ENCODE results near the gene TM4SF5. TPM values are rescaled to one million over a fixed set of nuclear protein-coding genes. Genes with fewer than 3 reads are reported as not detected.

Gene TM4SF5
- total RNA-seq (2022; extraction: Qiagen RNA extraction): 0.34 to 1.2 TPM (median 0.66 TPM) in 5 replicates

GRCh38 chr17:4771519-4772234, at the start of gene TM4SF5:
Gene TM4SF5 (plus strand): TSS chr17:4771886. CDS start chr17:4771923, 37 bp downstream.

GRCh38 chr17:4739122-4740024, 32.3 kb upstream of the TM4SF5 start, which contains the start of the genes CXCL16 and ZMYND15:
Gene CXCL16 (minus strand): TSS chr17:4739928. CDS start chr17:4739339, 589 bp downstream.
Gene ZMYND15 (plus strand): TSS chr17:4739833. CDS start chr17:4740549, 716 bp downstream.

GRCh38 chr17:4786106-4786511, 14.4 kb downstream of the TM4SF5 start, which contains the start of gene VMO1:
Gene VMO1 (minus strand): TSS chr17:4786364. CDS start chr17:4786352, 12 bp downstream.

GRCh38 chr17:4788807-4789700, 17.4 kb downstream of the TM4SF5 start, which contains the start of gene GLTPD2:
Gene GLTPD2 (plus strand): TSS chr17:4788964. CDS start chr17:4789012, 48 bp downstream.

GRCh38 chr17:4802228-4802627, 30.5 kb downstream of the TM4SF5 start, which contains the start of gene C17orf114:
Gene C17orf114 (minus strand): TSS chr17:4802328.

GRCh38 chr17:4806777-4807604, 35.3 kb downstream of the TM4SF5 start, which contains the start of gene PLD2:
Gene PLD2 (plus strand): TSS chr17:4807152. CDS start chr17:4807773, 621 bp downstream.

Other genes starting within 250 kb of the TM4SF5 start
- gene MYBBP1A, start 216.5 kb upstream of the TM4SF5 start, total RNA-seq (2022; extraction: Qiagen RNA extraction): 72.5 to 112 TPM (median 108 TPM) in 5 replicates
- gene GGT6, start 211.3 kb upstream of the TM4SF5 start, total RNA-seq (2022; extraction: Qiagen RNA extraction): not detected in 5 replicates
- gene SMTNL2, start 187.4 kb upstream of the TM4SF5 start, total RNA-seq (2022; extraction: Qiagen RNA extraction): 0.23 to 0.89 TPM (median 0.28 TPM) in 5 replicates
- 0.07 to 0.24 TPM (median 0.15 TPM) in 5 replicates for gene ALOX15, start 130.2 kb upstream of the TM4SF5 start, total RNA-seq (2022; extraction: Qiagen RNA extraction)
- gene PELP1, start 67.7 kb upstream of the TM4SF5 start, total RNA-seq (2022; extraction: Qiagen RNA extraction): 53.4 to 77.7 TPM (median 76.7 TPM) in 5 replicates
- 46.9 to 68.9 TPM (median 57.2 TPM) in 5 replicates for gene ARRB2, start 61.3 kb upstream of the TM4SF5 start, total RNA-seq (2022; extraction: Qiagen RNA extraction)
- gene MED11, start 40.5 kb upstream of the TM4SF5 start, total RNA-seq (2022; extraction: Qiagen RNA extraction): 36.7 to 41.6 TPM (median 39.5 TPM) in 5 replicates
- gene ZMYND15, start 32.1 kb upstream of the TM4SF5 start, total RNA-seq (2022; extraction: Qiagen RNA extraction): 0.32 to 0.52 TPM (median 0.40 TPM) in 5 replicates
- 13.7 to 21.8 TPM (median 21.1 TPM) in 5 replicates for gene CXCL16, start 32.0 kb upstream of the TM4SF5 start, total RNA-seq (2022; extraction: Qiagen RNA extraction)
- 0.81 to 1.2 TPM (median 1.0 TPM) in 5 replicates for gene VMO1, start 14.5 kb downstream of the TM4SF5 start, total RNA-seq (2022; extraction: Qiagen RNA extraction)
- gene GLTPD2, start 17.1 kb downstream of the TM4SF5 start, total RNA-seq (2022; extraction: Qiagen RNA extraction): not detected in 5 replicates
- gene PSMB6, start 24.3 kb downstream of the TM4SF5 start, total RNA-seq (2022; extraction: Qiagen RNA extraction): 454 to 502 TPM (median 480 TPM) in 5 replicates
- gene PLD2, start 35.3 kb downstream of the TM4SF5 start, total RNA-seq (2022; extraction: Qiagen RNA extraction): 16.1 to 28.8 TPM (median 21.3 TPM) in 5 replicates
- gene MINK1, start 61.5 kb downstream of the TM4SF5 start, total RNA-seq (2022; extraction: Qiagen RNA extraction): 37.4 to 64.7 TPM (median 58.2 TPM) in 5 replicates
- 0.26 to 0.39 TPM (median 0.28 TPM) in 5 replicates for gene C17orf107, start 127.7 kb downstream of the TM4SF5 start, total RNA-seq (2022; extraction: Qiagen RNA extraction)
- 0.05 to 0.25 TPM (median 0.06 TPM) in 3 of 5 replicates, not detected in the others for gene CHRNE, start 131.2 kb downstream of the TM4SF5 start, total RNA-seq (2022; extraction: Qiagen RNA extraction)
- gene GP1BA, start 160.4 kb downstream of the TM4SF5 start, total RNA-seq (2022; extraction: Qiagen RNA extraction): not detected in 5 replicates
- gene SLC25A11, start 168.2 kb downstream of the TM4SF5 start, total RNA-seq (2022; extraction: Qiagen RNA extraction): 45.9 to 69.3 TPM (median 67.6 TPM) in 5 replicates
- gene RNF167, start 168.4 kb downstream of the TM4SF5 start, total RNA-seq (2022; extraction: Qiagen RNA extraction): 86.7 to 163 TPM (median 139 TPM) in 5 replicates
- 2,234 to 3,252 TPM (median 3,174 TPM) in 5 replicates for gene PFN1, start 176.6 kb downstream of the TM4SF5 start, total RNA-seq (2022; extraction: Qiagen RNA extraction)
- 39.2 to 50.6 TPM (median 42.0 TPM) in 5 replicates for gene ENO3, start 179.2 kb downstream of the TM4SF5 start, total RNA-seq (2022; extraction: Qiagen RNA extraction)
- 66.7 to 87.0 TPM (median 69.4 TPM) in 5 replicates for gene SPAG7, start 195.9 kb downstream of the TM4SF5 start, total RNA-seq (2022; extraction: Qiagen RNA extraction)
- gene CAMTA2, start 215.8 kb downstream of the TM4SF5 start, total RNA-seq (2022; extraction: Qiagen RNA extraction): 19.4 to 41.9 TPM (median 36.7 TPM) in 5 replicates
- gene INCA1, start 225.6 kb downstream of the TM4SF5 start, total RNA-seq (2022; extraction: Qiagen RNA extraction): 1.0 to 1.9 TPM (median 1.5 TPM) in 5 replicates
- gene KIF1C, start 226.1 kb downstream of the TM4SF5 start, total RNA-seq (2022; extraction: Qiagen RNA extraction): 108 to 141 TPM (median 136 TPM) in 5 replicates